AG04450 (cell line): ENCODE data around the gene BLTP3A. TPM values are rescaled to one million over a fixed set of nuclear protein-coding genes. Genes with fewer than 3 reads are reported as not detected.
"Not testable (repeated sequence)": the region's sequence is repeated elsewhere in the genome, so short reads cannot be mapped to it uniquely, and the experiment has no call there.

ENCODE experiments used
- CTCF ChIA-PET: fragments of 300-600, 350-600 bp; formaldehyde crosslinking; extraction: SDS; loops from one replicate; lab custom pipeline; 2022; ENCODE audit warnings: antibody characterized with exemption, inconsistent platforms; lab: Charles Lee
- POLR2A ChIA-PET: fragments of 350-600 bp; formaldehyde crosslinking; extraction: SDS; loops from one replicate; lab custom pipeline; 2021; ENCODE audit warnings: antibody characterized with exemption, inconsistent platforms; lab: Yijun Ruan, JAX
- DNase-seq: peaks from one replicate; pipeline ENCODE4 v3.0.0-alpha.2; 2011; ENCODE audit warnings: low read depth, low spot score
- H3K27ac ChIP-seq: one replicate; pipeline ENCODE4 v1.5.1; 2012; ENCODE audit warnings: low read depth, low read length, control low read depth
- H3K27me3 ChIP-seq: one replicate; pipeline ENCODE4 v1.6.0; 2012; ENCODE audit warnings: low read length; ENCODE audit not compliant: control insufficient read depth, insufficient read depth
- H3K4me3 ChIP-seq: 2 replicates; pipeline ENCODE4 v1.5.1; 2011; ENCODE audit warnings: mild to moderate bottlenecking, low read depth, low read length, control low read depth
- H3K9me3 ChIP-seq: 2 replicates; pipeline ENCODE4 v1.5.1; 2012; ENCODE audit warnings: low read length; ENCODE audit not compliant: control insufficient read depth, insufficient read depth
- CTCF ChIP-seq: IDR thresholded peaks from 2 replicates; pipeline ENCODE4 v1.5.1; 2011; ENCODE audit warnings: low read depth, low read length, control low read depth, inconsistent platforms
- polyA plus RNA-seq: library from polyadenylated mRNA; depleted of rRNA; stranded (reverse); fragments of >200 nt; gene quantifications from 2 replicates; pipeline ENCODE4 v1.2.3, GENCODE V29; 2011

The BLTP3A gene
- polyA plus RNA-seq, 1 experiment, result 9.9 TPM

GRCh38 chr6:34745277-34746103 is 46.4 kb upstream of the BLTP3A start:
- ChIA-PET CTCF (interaction anchor here (0.6 kb wide), 1 partner anchor 134 kb away, joined by 3 read pairs; no protein-coding TSS in a partner anchor), POLR2A (interaction anchor here (1.1 kb wide), 1 partner anchor 9 kb away, joined by 3 read pairs; no protein-coding TSS in a partner anchor)
- Histone ChIP-seq H3K27ac (no peak overlapping the region), H3K4me3 (no peak overlapping the region), H3K9me3 (no peaks in the 10 kb centered on the region), H3K27me3 (no peaks in the 10 kb centered on the region)
- peak; percentile 7 for DNase-seq
- TF ChIP-seq CTCF, result no peak

- no peak for TF ChIP-seq CTCF
- no peak overlapping the region for H3K27ac ChIP-seq
- no peaks in the 10 kb centered on the region for H3K9me3 ChIP-seq
- ChIA-PET POLR2A (interaction anchor here (0.6 kb wide), 1 partner anchor 325 kb away, joined by 3 read pairs; no protein-coding TSS in a partner anchor), CTCF (no interaction called here)
- H3K4me3 ChIP-seq, result no peak overlapping the region
- DNase-seq, result no peak
- H3K27me3 ChIP-seq, result no peaks in the 10 kb centered on the region
Observed at GRCh38 chr6:34746104-34746846, 45.6 kb upstream of the BLTP3A start.

- CTCF ChIA-PET, result no interaction called here
- H3K27me3 ChIP-seq, result no peaks in the 10 kb centered on the region
- DNase-seq, result no peak
- POLR2A ChIA-PET, result no interaction called here
- H3K27ac ChIP-seq, result no peak overlapping the region
- no peak overlapping the region for H3K4me3 ChIP-seq
- no peaks in the 10 kb centered on the region for H3K9me3 ChIP-seq
- TF ChIP-seq CTCF, result no peak
Observed at GRCh38 chr6:34748757-34749156, 43.1 kb upstream of the BLTP3A start.

GRCh38 chr6:34756513-34756856 is 35.4 kb upstream of the BLTP3A start:
- Histone ChIP-seq H3K4me3 (peak overlapping the region; percentile 65), H3K27ac (peak overlapping the region; percentile 93)
- CTCF ChIA-PET, result interaction anchor here (0.7 to 1.1 kb wide), 4 partner anchors 12 to 694 kb away, joined by 3 to 7 read pairs (median 3); no protein-coding TSS in a partner anchor
- peak; percentile 37; the same call in 1 of the 2 replicates for TF ChIP-seq CTCF
- POLR2A ChIA-PET, result interaction anchor here (0.6 to 1.5 kb wide), 8 partner anchors 21 to 166 kb away, joined by 3 to 8 read pairs (median 5); partner anchors contain the start of gene ILRUN
- not testable (repeated sequence) for H3K9me3 ChIP-seq, DNase-seq, H3K27me3 ChIP-seq
